Stomach (tissue), 9 donors: ENCODE measurements around the gene FAM107B. TPM values are rescaled to one million over a fixed set of nuclear protein-coding genes. Genes with fewer than 3 reads are reported as not detected.

Experiments used
- DNase-seq, 2 donors: peaks; one replicate each; pipeline versions ENCODE4 v3.0.0 to v3.0.0-alpha.2; 2013 to 2019
- H3K27ac ChIP-seq, 5 donors: fragments of 200-600 bp in 4 of 5; sonication (generic) in 4 of 5; one replicate each; pipeline ENCODE4 v1.5.1; 2013 to 2019; ENCODE audit warnings: mild to moderate bottlenecking in 1 of 5, moderate library complexity in 1 of 5
- H3K27me3 ChIP-seq, 3 donors: fragments of 200-600 bp; sonication (generic); one replicate each; pipeline ENCODE4 v1.5.1; 2017 to 2019; ENCODE audit warnings: mixed run types in 1 of 3
- H3K36me3 ChIP-seq, 4 donors: fragments of 200-600 bp; sonication (generic); 1 replicate in 3 of 4; 2 replicates in 1 of 4; pipeline ENCODE4 v1.5.1; 2016 to 2019
- H3K4me1 ChIP-seq, 4 donors: fragments of 200-600 bp; sonication (generic); one replicate each; pipeline ENCODE4 v1.5.1; 2016 to 2019
- H3K4me3 ChIP-seq, 4 donors: fragments of 200-600 bp; sonication (generic) in 3 of 4; one replicate each; pipeline ENCODE4 v1.5.1; 2016 to 2019; ENCODE audit warnings: mild to moderate bottlenecking in 1 of 4
- H3K9me3 ChIP-seq, 4 donors: fragments of 200-600 bp; sonication (generic); one replicate each; pipeline ENCODE4 v1.5.1; 2016 to 2019
- CTCF ChIP-seq, 7 experiments: fragments of 450-650 bp in 4 of 7; fragments of 200-600 bp in 3 of 7; sonication (generic) in 3 of 7; IDR thresholded peaks; one replicate each; pipeline ENCODE4 v1.5.1; 2016 to 2019; ENCODE audit warnings: antibody characterized with exemption in 7 of 7, control low read depth in 2 of 7, mild to moderate bottlenecking in 1 of 7
- EP300 ChIP-seq: sonication (generic); formaldehyde crosslinking; IDR thresholded peaks from one replicate; pipeline ENCODE4 v1.6.1; 2017; ENCODE audit warnings: antibody characterized with exemption
- POLR2A ChIP-seq, 4 donors: fragments of 450-650 bp; IDR thresholded peaks; one replicate each; pipeline ENCODE4 v1.6.1; 2016; ENCODE audit warnings: antibody characterized with exemption in 4 of 4, control low read depth in 2 of 4, mild to moderate bottlenecking in 1 of 4, moderate library complexity in 1 of 4
- POLR2AphosphoS5 ChIP-seq, 3 donors: sonication (generic); formaldehyde crosslinking; IDR thresholded peaks; one replicate each; pipeline ENCODE4 v1.6.1; 2016; ENCODE audit warnings: antibody characterized with exemption in 3 of 3
- WGBS, 5 donors: extraction: QIAGEN DNeasy Blood & Tissue Kit in 3 of 5; methylation state at CpG; one replicate each; pipeline versions ENCODE4 v1.1.5 to v1.1.7; 2013 to 2018; 5-methylcytosine and 5-hydroxymethylcytosine counted together
- intact Hi-C: fragments of 100-400 bp; cut with DNase I; formaldehyde crosslinking; loops from one replicate; pipeline ENCODE4 v1.15.1; 2023; ENCODE audit warnings: low total_unique reads
- polyA plus RNA-seq, 3 donors: library from polyadenylated mRNA; stranded (reverse); fragments of 200-250 nt; gene quantifications; one replicate each; pipeline ENCODE4 v1.2.3, GENCODE V29; 2013
- total RNA-seq, 5 donors: library from RNA; depleted of rRNA; stranded (reverse); fragments of >200 nt; gene quantifications; one replicate each; pipeline versions ENCODE4 v1.1.0 to v1.2.3, GENCODE V29; 2014 to 2016
- donor health status: healthy with polysubstance abuse.
- donor health status: Bipolar disorder and iron deficiency.
- donor health status: healthy.

FAM107B gene
- total and polyA plus RNA-seq, 8 donors, result 18.7 to 397 (median 160) TPM

GRCh38 chr10:14562218-14563075, 212.2 kb downstream of the FAM107B start:
- no peaks in the 10 kb centered on the region for H3K9me3 ChIP-seq
- DNase-seq, result no peak
- H3K4me3 ChIP-seq, result no peak overlapping the region
- H3K27me3 ChIP-seq, result no peaks in the 10 kb centered on the region
- peak overlapping the region in 4 of 5 donors; percentile 34 to 90 (median 66) for H3K27ac ChIP-seq
- intact Hi-C loops, result no loop called here
- H3K4me1 ChIP-seq, result peaks cover 29 to 99% (median 52%) of the 10 kb centered on the region in 4 donors
- no peak for TF ChIP-seq CTCF (IDR thresholded peaks at IDR 0.05)
- no peak for TF ChIP-seq EP300
- TF ChIP-seq POLR2AphosphoS5 (IDR thresholded peaks at IDR 0.05), result no peak
- TF ChIP-seq POLR2A (IDR thresholded peaks at IDR 0.05), result no peak
- peaks cover 0 to 21% (median 16%) of the 10 kb centered on the region in 4 donors for H3K36me3 ChIP-seq
- 66 to 74% (median 69%) methylated on average over 4 of the region's 4 CpGs for WGBS, 5 donors

GRCh38 chr10:14560791-14561765, 213.6 kb downstream of the FAM107B start:
- 50 to 66% (median 58%) methylated on average over 15 of the region's 15 CpGs for WGBS, 5 donors
- TF ChIP-seq POLR2AphosphoS5 (IDR thresholded peaks at IDR 0.05) (no peak), POLR2A (IDR thresholded peaks at IDR 0.05) (no peak), EP300 (no peak), CTCF (IDR thresholded peaks at IDR 0.05) (no peak)
- no peaks in the 10 kb centered on the region for H3K9me3 ChIP-seq
- DNase-seq, result no peak
- H3K27me3 ChIP-seq, result no peaks in the 10 kb centered on the region
- H3K27ac ChIP-seq, result peak overlapping the region; percentile 37 to 90 (median 64)
- no peak overlapping the region for H3K4me3 ChIP-seq
- H3K4me1 ChIP-seq, result peaks cover 34 to 99% (median 64%) of the 10 kb centered on the region in 4 donors
- intact Hi-C loops, result no loop called here
- peaks cover 0 to 8% (median 5%) of the 10 kb centered on the region in 4 donors for H3K36me3 ChIP-seq

DNA sequence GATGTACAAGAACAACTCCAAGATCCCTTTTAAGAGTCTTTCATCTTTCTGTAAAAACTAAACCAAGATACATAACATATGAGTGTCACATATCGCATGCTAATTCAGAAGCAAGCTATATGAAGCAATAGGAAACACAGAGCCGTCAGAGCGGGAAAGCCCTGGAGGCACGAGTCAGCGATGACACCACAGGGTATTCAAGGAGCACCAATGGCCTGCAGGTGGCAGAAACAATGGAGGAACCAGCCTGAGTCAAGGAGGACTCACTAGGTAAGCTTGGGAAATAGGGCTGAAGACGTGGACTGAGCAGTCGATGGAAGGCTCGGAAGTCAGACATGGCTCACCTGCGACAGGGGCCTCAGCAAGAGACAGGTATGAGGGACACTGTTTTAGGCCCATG, 214.4 kb downstream of the FAM107B start:
- Histone ChIP-seq H3K36me3 (no peaks in the 10 kb centered on the region), H3K4me1 (peaks cover 42 to 99% (median 68%) of the 10 kb centered on the region in 4 donors), H3K4me3 (no peak overlapping the region), H3K27me3 (no peaks in the 10 kb centered on the region), H3K9me3 (no peaks in the 10 kb centered on the region), H3K27ac (peak overlapping the region in 4 of 5 donors; percentile 54 to 90 (median 66))
- TF ChIP-seq CTCF (IDR thresholded peaks at IDR 0.05) (peak in 1 of 7 experiments; percentile 33), EP300 (no peak), POLR2A (IDR thresholded peaks at IDR 0.05) (no peak), POLR2AphosphoS5 (IDR thresholded peaks at IDR 0.05) (peak in 2 of 3 donors; percentile 3 to 13)
- DNase-seq, result peak in 1 of 2 donors; percentile 60
- intact Hi-C loops, result no loop called here
- WGBS, 5 donors, result 77 to 85% (median 83%) methylated on average over 9 of the region's 9 CpGs

DNA sequence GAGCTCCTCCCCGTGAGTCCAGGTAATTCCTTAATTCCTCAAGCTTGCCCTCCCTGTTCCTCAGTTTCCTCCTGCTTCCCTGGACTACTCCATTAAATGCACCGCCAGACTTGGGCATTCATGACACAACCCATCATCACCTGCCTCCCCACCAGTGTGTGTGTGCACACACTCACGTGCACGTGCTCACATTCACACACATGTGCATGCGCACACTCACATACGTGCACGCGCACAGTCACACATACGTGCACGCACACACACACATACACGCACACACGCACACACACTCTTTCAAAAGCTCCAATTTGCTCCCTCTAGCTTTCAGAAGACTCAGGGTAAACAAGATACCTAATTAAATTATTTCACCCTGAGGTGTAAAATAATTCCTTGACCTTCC, 216.7 kb downstream of the FAM107B start:
- intact Hi-C loops, result no loop called here
- peaks cover 63 to 99% (median 76%) of the 10 kb centered on the region in 4 donors for H3K4me1 ChIP-seq

More for the DNA sequence above, 216.7 kb downstream of the FAM107B start:
- WGBS, 5 donors, result 94 to 97% (median 96%) methylated on average over 12 of the region's 12 CpGs
- no peak for TF ChIP-seq EP300
- TF ChIP-seq CTCF (IDR thresholded peaks at IDR 0.05), result no peak
- TF ChIP-seq POLR2AphosphoS5 (IDR thresholded peaks at IDR 0.05), result no peak
- TF ChIP-seq POLR2A (IDR thresholded peaks at IDR 0.05), result no peak
- Histone ChIP-seq H3K36me3 (no peaks in the 10 kb centered on the region), H3K27me3 (no peaks in the 10 kb centered on the region), H3K27ac (peak overlapping the region in 3 of 5 donors; percentile 37 to 90 (median 82)), H3K9me3 (no peaks in the 10 kb centered on the region), H3K4me3 (no peak overlapping the region)
- no peak for DNase-seq
